GM23338 (cell line): Measurements from ENCODE around the gene STK4.

ENCODE experiments used
- CTCF ChIP-seq, 2 experiments: fragments of 200-600 bp in 1 of 2; sonication (generic) in 1 of 2; conservative IDR thresholded peaks; 2 replicates each; pipeline versions ENCODE4 v1.5.1 to v1.6.1; 2016 to 2017; ENCODE audit warnings: antibody characterized with exemption in 2 of 2, low read depth in 2 of 2, mild to moderate bottlenecking in 2 of 2, moderate library complexity in 1 of 2
- POLR2AphosphoS5 ChIP-seq: IDR thresholded peaks from 2 replicates; pipeline ENCODE4 v1.6.1; 2016; ENCODE audit warnings: antibody characterized with exemption, low read depth
- TF ChIP-seq, protein P1 (sequence below): IDR thresholded peaks from one replicate; pipeline ENCODE4 v1.6.1; 2018; ENCODE audit warnings: antibody characterized with exemption; ENCODE audit not compliant: unreplicated experiment

GRCh38 chr20:45118028-45118427, 151.7 kb downstream of the STK4 start:
- no peak for TF ChIP-seq CTCF (conservative IDR thresholded peaks at IDR 0.05; ENCODE audit: low read depth in 2 of 2)
- TF ChIP-seq, protein P1, sequence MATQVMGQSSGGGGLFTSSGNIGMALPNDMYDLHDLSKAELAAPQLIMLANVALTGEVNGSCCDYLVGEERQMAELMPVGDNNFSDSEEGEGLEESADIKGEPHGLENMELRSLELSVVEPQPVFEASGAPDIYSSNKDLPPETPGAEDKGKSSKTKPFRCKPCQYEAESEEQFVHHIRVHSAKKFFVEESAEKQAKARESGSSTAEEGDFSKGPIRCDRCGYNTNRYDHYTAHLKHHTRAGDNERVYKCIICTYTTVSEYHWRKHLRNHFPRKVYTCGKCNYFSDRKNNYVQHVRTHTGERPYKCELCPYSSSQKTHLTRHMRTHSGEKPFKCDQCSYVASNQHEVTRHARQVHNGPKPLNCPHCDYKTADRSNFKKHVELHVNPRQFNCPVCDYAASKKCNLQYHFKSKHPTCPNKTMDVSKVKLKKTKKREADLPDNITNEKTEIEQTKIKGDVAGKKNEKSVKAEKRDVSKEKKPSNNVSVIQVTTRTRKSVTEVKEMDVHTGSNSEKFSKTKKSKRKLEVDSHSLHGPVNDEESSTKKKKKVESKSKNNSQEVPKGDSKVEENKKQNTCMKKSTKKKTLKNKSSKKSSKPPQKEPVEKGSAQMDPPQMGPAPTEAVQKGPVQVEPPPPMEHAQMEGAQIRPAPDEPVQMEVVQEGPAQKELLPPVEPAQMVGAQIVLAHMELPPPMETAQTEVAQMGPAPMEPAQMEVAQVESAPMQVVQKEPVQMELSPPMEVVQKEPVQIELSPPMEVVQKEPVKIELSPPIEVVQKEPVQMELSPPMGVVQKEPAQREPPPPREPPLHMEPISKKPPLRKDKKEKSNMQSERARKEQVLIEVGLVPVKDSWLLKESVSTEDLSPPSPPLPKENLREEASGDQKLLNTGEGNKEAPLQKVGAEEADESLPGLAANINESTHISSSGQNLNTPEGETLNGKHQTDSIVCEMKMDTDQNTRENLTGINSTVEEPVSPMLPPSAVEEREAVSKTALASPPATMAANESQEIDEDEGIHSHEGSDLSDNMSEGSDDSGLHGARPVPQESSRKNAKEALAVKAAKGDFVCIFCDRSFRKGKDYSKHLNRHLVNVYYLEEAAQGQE = no peak
- no peak for TF ChIP-seq POLR2AphosphoS5
